Measurements from ENCODE around the gene RFX5.

The RFX5 gene

DNA sequence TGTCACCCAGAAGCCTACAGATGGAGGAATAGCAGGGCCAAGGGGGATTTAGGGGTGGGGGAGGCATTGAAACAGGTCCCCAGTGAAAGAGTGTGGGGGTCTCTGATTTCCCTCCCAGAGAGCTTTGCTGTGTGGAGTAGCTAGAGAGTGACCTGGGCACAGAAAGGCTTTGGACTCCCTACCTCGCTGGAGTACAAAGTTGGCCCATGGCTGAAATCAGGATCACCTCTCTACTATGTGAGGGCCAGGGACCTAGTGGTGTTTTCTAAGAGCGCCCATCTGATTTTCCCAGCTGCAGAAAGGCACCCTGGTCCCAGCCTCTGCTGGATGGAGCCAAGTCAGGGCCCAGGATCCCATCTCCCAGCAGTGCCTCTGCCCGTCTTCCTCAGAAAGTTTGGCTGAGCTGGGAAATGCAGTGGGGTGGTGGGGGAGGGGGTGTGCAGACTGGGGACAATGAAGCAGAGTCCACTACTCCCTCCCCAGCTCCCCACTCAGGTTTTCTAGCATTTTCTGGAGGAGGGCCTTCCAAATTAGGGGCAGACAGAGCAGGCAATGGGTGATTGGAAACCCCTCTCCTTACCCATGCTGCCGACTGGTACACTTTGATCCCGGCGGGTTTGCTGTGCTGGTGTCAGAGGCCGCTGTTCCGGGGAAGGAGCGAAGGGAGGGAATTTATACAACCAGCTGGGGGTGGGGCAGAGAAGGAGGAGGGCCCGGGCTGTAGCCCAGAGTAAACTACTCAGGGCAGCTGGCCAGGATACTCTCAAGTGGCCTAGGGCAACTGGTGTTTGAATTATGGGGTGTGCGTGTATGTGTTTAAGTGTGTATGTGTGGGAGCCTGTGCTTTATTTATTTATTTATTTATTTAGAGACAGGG, 25.2 kb upstream of the RFX5 start, which contains the start of gene SELENBP1:
TSS of gene SELENBP1 (minus strand) at position 648 of the 877 bp plus-strand sequence. CDS start at position 584, 64 bp downstream.
- TF ChIP-seq, protein P1, sequence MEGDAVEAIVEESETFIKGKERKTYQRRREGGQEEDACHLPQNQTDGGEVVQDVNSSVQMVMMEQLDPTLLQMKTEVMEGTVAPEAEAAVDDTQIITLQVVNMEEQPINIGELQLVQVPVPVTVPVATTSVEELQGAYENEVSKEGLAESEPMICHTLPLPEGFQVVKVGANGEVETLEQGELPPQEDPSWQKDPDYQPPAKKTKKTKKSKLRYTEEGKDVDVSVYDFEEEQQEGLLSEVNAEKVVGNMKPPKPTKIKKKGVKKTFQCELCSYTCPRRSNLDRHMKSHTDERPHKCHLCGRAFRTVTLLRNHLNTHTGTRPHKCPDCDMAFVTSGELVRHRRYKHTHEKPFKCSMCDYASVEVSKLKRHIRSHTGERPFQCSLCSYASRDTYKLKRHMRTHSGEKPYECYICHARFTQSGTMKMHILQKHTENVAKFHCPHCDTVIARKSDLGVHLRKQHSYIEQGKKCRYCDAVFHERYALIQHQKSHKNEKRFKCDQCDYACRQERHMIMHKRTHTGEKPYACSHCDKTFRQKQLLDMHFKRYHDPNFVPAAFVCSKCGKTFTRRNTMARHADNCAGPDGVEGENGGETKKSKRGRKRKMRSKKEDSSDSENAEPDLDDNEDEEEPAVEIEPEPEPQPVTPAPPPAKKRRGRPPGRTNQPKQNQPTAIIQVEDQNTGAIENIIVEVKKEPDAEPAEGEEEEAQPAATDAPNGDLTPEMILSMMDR (IDR thresholded peaks at IDR 0.05), result no peak

DNA sequence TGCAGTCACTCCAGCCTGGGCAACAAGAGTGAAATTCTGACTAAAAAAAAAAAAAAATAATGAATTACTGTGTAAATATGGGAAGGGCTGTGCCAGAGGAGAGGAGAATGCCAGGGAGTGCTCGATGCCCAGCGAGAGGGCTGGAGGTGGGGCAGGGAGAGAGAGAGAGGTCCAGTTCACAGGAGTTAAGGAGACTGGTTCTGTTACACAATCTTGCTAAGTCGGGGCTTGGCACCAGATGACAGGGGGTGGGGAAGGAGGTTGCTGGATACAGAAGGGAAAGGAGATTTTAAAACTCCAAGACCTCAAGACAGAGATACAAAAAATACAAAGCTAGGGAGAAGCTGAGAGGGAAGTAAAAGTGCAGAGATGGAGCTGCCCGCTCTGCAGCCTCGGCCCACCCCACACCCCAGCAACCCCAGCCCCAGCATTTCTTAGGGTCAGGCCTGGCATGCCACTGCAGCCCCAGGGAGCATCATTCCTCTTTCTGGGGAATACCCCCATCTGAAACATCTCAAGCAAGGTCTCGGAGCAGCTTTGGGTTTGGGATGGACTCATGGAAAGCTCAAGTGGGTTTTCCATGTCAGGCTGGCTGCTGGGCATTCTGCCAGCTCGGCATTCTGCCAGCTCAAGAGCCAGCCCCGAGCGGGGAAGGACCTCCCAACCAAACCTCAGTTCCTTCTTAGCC, 24.5 kb upstream of the RFX5 start:
- TF ChIP-seq, protein P1 (IDR thresholded peaks at IDR 0.05), result no peak

DNA sequence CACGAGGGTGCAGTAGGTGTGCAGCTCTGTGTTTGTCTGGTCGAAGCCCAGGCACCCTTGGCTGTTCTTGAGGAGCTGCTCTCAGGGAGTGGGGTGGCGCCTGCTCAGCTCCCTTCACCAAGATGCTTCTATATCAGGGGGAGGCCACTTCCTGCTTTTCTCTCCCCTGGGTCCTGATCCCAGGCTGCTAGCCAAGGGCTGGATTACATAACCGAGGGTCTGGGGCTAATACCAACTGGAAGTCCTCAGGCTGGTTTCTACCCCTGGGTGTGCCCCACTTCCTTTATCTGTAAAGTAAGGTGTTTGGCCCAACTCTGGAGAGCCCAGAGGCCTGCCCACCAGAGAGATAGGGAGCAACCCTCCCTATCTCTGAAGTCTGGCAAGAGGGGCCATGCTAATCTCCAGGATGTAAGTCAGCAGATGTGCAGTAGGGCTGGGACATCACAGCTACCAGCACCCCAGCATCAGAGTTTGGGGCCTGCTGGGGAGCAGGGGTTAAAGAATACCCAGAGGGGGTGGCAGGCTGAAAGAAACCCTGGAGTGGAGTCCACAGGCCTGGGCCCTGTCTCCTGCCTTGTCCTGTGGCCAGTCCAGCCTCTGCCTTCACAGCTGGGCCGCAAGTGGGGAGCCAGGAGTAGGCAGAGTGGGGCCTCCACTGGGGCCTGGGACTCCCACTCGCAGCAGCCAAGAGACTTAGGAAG, 23.3 kb upstream of the RFX5 start:
- TF ChIP-seq, protein P1 (IDR thresholded peaks at IDR 0.05), result no peak

DNA sequence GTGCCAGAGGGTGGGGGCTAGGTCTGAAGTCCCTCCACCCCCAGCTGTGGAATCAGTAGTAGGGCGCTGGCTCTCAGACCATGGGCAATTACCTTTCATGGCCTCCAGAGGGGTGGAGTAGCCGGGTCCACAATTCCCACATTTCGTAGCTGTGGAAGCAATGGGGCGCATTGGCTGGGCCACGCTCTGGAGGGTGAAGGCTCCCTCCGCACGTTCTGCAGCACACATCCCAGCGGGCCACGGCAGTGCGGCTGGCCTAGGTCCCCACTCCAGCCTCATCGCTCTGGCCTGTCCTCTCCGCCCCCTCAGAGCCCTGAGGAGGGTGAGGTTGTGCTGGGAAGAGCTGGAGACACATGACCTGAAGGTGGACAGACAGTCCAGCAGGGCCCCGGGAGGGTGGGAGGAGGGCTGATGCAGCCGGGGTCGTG, 22.6 kb upstream of the RFX5 start:
- TF ChIP-seq, protein P1 (IDR thresholded peaks at IDR 0.05), result no peak

DNA sequence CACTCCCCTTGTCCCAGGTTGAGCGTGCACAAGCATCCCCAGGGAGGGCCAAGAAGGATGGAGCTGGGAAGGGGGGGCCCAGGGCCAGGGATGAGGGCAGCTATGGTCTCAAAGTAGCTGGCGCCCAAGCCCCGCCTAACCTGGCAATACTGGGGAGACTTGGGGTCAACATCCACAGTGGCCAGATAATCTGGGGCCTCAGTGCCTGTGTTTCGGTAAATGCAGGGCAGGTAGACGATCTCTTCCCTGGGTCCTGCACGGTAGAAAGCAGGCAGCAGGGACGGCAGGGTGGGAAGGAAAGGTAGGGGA, 22.2 kb upstream of the RFX5 start:
- TF ChIP-seq, protein P1 (IDR thresholded peaks at IDR 0.05), result no peak

DNA sequence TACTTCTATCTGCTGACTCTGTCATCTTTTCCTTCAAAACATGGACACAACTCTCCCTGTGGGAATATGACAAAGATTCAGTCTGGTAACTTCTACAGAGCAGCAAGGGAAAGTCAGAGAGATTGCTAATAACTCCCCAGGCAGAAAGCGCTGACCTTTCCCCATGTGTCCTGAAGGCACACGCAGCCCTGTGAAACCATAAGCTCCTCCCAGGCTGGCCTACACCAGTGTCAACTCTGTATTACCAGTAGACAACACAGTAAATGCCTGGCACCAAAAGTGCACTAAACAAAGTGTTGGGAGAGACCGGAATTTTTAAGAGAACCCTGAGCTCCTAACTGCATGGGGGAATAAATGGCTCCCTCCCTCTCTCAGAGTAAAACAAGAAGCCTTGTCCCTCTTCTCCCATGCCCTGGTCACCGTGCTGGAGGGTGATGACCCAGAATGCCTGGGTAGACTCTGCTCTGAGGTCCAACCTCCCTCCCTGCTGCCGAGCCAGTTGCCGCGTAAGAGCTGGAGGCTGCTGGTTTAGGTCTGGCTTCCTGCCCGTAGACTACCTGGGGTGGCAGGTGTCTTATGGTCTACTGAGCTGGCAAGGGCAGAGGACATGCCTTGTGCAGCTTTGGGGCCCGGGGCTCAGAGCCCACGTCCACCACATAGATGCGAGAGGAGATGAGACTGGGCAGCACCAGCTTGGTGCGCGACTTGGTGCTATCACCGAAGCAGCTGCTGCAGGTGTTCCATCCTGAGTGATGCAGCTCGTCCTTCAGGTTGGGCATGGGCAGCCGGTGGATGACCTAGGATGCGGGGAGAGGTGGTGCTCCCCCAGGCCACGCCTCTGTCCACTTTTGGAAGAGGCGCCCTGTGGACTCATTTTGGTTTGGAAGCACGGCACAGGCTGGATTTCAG, 21.6 kb upstream of the RFX5 start:
- TF ChIP-seq, protein P1 (IDR thresholded peaks at IDR 0.05), result no peak
